ENCODE data around the gene PCNX3.

The PCNX3 gene

DNA sequence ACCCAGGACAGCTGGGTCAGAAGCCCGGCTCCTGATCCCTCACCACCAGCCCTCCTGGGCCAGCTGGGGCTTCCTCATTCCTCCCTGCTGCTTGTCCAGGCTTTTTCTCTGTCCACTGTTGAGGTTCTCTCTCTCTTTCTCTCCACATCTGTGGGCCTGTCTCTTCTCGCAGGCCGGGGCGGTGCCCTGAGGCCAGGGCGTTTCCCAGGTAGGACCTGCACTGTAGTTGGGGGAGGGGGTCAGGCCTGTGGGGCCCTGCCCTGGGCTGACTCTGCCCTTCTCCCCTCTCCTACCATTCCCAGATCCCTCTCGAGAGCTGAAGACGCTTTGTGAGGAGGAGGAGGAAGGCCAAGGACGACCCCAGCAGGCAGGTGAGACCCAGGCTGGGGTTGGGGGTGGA lies 34.8 kb upstream of the PCNX3 start:
- no peak for FAIRE-seq

DNA sequence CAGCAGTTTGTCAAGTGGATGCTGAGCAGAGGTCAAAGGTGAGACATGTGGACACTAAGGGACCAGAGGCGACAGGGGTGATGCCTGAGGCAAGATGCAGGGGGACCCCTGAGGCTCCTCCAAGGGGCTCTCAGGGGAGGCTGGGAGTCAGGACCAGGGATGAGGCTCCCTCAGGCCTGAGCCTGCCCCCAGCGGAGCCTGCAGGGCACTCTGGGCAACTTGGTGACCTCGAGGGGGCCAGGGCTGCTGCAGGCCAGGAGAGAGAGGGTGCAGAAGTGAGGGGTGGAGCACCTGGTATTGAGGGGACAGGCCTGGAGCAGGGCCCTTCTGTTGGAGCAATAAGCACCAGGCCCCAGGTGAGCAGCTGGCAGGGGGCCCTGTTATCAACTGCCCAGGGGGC lies 33.6 kb upstream of the PCNX3 start:
- no peak for FAIRE-seq

DNA sequence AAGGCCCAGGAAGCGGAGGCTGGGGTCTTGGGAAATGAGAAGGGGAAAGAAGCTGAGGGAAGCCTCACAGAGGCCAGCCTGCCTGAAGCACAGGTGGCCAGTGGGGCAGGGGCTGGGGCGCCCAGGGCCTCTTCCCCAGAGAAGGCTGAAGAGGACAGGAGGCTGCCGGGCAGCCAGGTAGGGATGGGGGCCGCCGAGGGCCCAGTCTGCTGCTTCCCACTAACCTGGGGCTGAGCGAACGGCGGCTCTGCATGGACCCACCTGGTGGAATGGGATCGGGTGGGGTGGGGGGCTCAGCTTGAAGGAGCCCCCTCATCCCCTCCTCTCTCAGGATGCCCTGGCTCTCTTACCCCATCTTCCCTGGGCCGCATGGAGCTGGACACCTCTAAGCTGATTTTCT lies 32.0 kb upstream of the PCNX3 start:
- no peak for FAIRE-seq

DNA sequence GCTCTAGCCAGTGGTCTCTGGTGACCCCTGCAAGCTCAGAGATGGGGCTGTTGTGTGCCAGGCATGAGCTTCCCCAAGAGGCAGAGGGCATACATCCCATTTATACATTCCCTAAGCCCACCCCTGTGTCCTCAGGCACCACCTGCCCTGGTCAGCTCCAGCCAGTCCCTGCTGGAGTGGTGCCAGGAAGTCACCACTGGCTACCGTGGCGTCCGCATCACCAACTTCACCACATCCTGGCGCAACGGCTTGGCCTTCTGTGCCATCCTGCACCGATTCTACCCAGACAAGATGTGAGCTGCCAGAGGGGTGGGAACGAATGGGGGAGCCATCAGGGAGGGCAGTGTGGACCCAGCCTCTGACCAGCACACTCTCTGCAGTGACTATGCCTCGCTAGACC lies 31.5 kb upstream of the PCNX3 start:
- no peak for FAIRE-seq

DNA sequence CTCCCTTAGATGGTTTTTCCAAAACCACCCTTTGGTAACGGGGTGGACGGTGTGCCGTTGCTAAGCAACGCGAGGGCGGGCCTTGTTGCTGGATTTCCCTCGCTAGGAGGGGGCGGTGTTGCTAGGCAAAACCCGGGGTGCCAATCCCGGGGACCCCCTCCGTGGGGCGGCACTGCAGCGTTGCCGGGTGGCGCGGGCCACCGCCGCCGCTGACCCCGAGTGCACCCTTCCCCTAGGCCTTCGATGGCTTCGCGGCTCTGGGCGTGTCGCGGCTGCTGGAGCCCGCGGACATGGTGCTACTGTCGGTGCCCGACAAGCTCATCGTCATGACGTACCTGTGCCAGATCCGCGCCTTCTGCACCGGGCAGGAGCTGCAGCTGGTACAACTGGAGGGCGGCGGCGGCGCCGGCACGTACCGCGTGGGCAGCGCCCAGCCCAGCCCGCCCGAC lies 30.8 kb upstream of the PCNX3 start:
- no peak for FAIRE-seq

DNA sequence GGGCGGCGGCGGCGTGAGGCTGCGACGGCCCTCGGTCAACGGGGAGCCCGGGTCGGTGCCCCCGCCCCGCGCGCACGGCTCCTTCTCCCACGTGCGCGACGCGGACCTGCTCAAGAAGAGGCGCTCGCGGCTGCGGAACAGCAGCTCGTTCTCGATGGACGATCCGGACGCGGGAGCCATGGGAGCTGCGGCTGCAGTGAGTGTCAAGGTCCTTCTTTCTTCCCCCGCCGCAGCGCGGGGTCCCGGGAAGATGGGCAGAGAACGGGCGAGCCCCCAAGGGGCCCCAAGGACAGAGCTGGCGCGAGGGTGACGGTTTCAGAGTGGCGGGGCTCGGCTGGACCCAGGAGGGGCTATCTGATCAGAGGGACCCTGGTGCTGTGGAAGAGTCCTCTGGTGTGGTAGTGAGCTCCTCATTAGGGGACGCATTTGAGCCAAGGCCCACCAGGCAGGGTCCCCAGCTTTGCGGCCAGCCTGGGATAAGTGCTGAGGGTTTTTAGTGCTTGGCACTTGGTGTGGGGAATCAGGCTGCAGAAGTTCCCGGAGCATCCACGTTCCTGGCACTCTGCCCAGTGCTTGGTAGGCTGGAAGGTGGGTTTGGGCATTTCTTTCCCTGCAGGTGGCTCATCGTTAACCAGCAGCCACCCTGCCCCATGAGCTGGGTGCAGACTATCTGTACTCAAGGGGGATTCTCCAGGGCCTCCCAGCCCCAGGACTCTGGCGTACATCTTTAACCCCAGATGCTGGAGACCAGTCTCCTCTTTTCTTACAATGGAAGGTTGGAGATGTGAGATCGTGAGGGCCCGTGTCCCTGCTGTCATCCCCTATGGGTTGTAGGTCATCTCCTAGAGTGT lies 30.0 kb upstream of the PCNX3 start:
- no peak for FAIRE-seq

DNA sequence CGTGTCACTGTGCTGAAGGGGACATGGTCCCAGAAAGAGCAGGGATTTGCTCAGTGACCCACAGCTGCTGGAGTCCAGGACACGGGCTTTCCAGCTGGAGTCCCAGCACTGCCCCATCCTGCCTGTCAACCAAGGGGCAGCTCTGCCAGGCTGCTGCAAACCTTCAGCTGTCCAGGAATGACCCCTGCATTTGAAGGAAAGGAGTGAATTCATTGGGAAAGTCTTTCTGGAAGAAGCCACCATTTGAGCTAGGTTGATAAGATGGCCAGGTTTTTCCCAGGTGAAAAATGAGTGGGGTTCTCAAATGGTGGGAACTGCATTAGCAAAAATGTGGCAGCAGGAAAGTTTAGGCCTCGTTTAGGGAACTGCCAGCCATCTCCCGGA lies 29.3 kb upstream of the PCNX3 start:
- no peak for FAIRE-seq

DNA sequence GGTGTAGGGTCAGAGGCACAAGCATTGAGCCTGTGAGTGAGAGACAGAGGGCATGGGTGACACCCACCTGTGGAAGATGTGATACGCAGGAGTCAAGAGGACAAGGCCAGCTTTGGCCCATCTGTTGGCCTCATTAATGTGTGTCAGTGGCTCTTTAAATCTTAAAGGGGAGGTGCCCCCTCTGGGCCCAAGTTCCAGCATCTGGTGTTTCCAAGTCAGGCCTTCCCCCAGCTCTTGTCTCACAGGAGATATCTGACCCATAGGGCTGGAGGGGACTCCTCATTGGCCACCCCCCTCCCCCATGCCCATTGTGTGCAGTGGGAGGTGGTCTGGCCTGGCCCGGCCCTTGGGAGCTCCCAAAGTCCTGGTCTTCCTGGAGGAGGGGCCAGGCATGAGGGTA lies 28.9 kb upstream of the PCNX3 start:
- no peak for FAIRE-seq

DNA sequence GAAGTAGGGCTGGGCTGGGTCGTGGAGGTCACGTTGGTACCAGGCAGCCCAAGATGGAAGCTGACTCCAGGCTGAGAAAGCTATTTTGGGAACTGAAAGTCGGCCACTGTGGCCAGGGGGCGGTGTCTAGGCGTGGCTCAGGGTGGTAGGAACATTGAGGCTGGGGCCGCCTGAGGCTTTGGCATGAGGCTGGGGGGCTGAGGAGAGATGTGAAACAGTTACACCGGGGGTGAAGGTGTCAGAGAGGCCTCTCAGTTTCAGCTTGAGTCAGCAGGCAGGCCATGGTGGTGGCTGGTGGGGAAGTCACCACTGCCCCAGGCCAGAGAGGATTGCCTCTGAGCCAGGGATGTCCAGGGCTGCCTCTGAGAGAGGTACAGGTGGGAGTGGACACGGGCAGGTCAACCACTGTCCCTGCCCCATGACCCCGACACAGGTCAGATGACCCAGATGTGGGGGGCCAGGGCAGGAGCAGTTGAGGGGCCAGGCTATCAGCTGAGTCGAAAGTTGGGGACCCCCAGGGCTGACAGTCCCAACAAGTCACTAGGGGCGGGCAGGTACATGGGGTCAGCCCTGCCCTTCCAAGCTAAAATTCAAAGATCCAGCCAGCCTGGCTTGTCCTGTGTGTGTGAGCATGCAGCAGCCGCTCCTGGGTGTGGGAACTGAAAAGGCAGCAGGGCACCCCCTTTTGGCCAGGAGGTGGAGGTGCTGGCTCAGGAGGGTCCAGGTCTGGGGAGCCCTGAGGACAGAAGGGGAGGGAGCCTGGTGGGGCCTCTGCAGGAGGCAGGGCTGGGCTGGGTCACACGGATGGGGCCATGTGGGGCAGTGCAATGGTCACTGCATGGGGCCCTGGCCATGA lies 27.1 kb upstream of the PCNX3 start:
- FAIRE-seq, result no peak

DNA sequence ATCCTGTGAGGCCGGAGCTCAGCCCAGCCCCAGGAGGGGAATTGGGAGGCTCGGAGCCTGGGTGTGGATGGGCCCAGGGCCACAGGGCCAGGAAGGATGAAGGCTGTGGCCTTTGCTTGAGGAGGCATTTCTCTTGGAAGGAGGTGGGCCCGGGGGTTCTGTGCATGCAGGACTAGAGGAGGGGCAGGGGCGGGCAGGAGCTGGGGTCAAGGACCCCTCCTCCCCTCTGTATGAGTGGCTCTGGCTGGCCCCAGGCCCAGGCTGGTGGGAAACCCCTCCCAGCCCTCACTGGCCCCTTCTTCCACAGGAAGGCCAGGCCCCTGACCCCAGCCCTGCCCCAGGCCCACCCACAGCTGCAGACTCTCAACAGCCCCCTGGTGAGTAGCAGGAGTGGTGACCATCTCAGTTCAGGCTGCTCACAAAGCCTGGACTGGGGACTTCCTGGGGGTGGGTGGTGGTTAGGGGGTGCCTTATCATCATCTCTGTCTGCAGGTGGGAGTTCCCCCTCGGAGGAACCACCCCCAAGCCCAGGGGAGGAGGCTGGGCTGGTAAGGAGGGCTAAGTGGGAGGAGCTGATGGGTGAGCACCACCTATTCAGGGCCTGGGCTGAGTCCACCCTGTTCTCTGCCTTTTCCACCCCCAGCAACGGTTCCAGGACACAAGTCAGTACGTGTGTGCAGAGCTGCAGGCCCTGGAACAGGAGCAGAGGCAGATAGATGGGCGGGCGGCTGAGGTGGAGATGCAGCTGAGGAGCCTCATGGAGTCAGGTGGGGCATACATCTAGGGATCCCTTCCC lies 25.9 kb upstream of the PCNX3 start:
- no peak for FAIRE-seq

DNA sequence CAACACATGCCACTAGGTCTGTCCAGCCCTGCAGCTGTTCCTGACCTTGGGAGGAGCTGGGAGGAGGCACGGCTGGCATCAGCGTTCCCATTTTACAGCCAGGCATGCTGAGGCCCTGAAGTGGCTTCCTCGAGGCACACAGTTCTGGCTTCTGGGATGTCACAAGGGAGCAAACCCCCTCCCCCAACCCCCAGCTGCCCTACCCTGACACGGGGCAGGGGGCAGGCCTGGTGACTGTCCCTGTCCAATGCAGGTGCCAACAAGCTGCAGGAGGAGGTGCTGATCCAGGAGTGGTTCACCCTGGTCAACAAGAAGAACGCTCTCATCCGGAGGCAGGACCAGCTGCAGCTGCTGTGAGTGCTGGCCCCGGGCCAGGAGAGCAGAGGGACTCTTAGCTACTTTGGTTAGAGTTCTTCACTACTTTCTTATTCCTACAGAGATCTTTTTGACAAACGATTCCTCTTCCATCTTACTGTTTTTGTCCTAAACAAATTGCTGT lies 25.3 kb upstream of the PCNX3 start:
- FAIRE-seq, result no peak

DNA sequence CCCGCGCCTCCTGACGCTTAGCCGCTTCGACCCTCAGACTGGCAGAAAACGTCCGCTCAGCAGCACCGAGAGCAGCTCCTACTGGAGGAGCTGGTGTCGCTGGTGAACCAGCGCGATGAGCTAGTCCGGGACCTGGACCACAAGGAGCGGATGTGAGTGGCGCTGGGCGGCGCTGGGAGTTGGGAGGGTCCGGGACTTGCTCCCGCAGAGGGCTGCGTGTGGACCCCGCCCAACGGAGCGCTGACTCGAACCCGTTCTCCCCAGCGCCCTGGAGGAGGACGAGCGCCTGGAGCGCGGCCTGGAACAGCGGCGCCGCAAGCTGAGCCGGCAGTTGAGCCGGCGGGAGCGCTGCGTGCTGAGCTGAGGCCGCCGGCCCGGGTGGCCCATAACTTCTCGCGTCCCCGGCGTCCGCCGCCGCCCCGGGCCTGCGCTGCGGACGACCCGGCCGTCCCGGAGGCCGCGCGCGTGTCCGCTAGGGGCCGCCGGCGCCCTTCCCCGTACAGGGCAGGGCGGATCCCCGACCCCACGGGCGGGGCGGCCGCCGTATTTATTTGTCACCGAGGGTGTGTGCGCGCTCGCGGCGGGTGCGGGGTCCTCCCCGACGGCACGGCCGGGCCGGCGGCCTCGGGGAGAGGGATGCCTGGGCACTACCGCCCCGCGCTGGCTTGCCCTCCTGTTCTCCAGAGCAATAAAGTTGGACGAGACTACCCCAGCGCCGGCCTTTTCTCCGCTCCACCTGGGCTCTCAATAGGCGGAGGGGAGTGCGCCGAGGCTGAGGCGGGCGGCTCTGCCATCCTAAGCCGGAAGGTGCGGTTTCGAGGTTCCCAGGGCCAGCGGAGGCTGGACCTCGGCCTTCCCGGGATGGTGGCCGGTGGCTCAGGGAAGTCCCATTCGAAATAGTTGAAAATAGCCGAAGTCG lies 23.4 kb upstream of the PCNX3 start:
- no peak for FAIRE-seq

DNA sequence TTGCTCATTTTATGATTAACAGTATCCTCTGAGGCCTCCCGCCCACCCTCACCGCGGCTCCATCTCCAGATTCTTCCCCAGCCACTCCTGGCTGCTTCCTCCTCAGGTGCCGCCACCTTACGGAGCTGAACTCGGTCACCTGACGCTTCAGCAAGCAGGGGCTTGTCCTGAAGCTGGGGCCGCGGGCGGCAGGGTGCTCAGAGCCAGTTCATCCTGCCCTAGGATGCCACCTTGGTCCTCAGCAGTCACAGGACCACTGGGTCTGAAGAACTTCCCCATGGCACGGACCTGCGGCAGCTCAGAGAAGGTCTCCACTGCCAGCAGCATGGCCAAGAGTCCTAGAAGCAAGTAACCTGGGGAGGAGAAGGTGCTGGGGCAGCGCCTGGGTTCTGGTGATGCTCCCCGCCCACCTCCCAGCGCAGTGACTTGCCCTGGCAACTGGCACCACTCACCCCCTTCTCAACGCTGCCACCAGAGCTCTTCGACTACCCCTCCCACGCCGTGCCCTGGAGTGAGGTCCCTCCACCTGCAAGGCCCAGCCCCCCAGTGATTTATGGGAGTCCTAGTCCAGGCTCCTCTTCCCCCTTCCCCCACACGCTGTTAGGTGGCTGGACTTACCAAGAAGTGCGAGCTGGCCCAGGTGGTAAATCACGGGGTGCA lies 22.6 kb upstream of the PCNX3 start:
- FAIRE-seq, result no peak

DNA sequence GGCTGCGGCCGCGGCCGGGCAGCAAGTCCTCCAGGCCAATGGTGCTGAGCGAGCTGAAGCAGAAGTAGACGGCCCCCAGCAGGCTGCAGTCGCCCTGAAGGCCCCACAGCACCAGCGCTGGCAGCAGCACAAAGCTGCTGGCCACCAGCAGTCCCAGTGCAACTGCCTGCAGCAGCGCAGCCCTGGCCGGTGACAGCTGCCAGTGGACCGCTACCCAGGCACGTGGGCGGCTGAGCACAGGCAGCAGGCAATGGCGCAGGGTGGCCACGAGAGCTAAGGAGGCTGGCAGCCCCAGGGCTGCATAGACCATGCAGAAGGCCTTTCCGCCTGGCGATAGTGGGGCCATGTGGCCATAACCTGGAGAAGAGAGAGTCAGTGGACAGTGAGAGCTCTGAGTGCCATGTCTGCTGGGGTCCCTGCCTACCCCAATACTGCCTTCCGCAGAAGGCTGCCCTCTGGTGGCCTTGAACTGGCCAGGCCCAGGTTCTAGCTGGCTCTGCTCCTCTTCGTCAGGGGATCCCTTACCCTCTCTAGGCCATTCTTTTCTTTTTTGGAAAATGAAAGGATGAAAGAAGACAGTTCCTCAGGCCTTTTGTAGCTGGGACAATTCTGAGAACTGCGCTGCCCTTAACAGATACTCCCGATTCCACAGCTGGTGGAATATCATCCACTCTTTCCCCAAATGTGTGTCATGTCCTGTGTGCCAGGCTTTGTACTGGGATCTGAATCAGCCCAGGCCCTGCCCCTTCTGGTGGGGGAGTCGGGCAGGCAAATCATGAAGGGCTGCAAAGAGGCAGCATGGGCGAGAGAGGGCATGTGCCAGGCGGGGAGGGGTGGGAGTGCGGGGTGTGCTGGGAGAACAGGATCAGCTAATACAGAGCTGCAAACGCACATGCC lies 21.8 kb upstream of the PCNX3 start:
- no peak for FAIRE-seq

DNA sequence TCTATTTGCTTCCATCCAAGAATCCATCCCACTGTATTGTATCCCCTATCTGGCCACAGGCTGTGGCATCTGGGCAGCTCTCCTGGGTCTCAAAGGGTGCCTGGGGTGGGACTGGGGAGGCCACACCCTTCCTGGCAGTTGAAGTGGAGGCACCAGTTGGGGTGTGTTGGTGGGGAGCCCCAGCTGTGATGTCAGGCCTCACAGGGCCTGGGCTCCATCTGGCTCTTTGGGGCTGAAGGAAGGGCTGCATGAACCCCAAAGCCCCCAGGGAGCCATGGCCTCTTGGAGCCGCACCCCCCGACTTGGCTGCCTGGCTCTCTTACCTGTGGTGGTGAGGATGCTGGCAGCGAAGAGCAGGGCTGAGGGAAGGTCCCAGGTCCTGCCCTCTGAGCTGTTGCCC lies 20.4 kb upstream of the PCNX3 start:
- no peak for FAIRE-seq

DNA sequence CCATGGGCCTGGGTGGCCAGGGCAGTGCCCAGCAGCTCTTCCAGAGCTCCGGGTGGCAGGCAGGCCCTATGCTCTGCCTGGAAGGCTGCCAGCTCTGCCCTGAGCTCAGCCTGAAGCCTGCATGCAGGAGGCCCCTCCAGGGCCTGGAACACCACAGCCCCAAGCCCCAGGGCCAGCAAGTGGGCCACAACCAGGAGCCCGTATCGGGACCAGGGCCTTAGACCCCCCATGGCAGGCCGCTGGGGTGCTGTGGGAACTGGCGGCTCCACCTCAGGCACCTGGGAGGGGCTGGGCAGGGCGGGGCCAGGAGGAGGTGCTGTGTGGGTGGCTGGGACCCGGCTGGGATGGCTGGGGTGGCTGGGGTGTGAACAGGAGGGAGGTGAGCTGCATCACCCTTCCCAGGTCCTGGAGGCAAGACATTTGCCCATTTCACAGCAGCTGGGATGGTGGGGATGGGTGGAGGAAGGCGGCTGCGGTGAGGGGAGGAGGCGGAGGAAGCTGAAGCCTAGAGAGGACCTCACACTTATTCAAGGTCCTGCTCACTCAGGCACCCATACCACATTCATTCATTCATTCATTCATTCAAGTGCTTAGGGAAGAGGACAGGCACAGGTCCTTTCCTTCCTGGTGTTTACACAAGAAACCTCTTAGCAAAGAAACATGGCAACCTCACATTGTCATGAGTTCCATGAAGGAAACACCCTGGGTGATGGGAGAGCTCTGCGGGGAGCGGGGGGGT lies 19.9 kb upstream of the PCNX3 start, which contains the start of gene KCNK7:
TSS of gene KCNK7 (minus strand) at position 258 of the 739 bp plus-strand sequence. CDS start at position 230, 28 bp downstream.
- FAIRE-seq, result no peak

DNA sequence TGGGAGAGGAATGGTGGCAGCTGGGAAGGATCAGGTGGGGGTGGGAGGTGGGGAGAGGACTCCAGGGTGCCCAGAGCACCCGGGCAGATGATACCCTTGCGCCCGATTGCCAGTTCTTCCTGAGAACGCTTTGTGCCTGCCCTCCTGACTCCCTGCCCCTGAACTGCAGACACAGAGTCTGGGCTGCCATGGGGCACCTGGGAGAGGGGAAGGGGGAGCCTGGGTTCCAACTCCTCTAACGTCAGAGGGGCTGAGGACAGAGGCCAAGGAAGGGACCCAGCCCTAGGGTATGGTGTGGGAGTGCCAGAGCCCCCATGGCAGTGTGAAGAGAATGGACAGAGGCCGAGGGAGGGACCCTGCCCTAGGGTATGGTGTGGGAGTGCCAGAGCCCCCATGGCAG lies 19.1 kb upstream of the PCNX3 start:
- no peak for FAIRE-seq

DNA sequence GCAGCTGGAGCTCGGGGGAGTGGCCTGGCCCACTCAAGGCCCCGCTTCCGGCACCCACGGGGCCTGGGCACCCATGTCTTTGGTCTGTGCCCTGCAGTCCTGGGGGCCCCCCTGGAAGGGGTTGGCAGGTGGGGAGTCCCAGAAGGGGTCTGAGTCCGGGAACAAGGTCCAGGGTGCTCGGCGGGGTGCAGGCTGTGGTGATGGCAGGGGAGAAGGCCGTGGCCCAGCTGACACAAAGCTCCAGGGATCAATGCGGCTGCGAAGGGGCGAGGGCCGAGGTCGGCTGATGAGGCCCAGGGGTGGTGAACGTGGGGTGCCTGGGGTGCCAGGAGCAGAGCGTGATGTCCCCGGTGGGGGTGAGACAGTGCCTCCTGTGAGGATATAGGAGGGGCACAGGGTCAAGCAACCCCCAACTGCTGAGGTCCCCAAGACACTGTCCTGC lies 17.3 kb upstream of the PCNX3 start:
- FAIRE-seq, result no peak
